Panc1 (cell line): ENCODE data around the gene ZFAND3. TPM values are rescaled to one million over a fixed set of nuclear protein-coding genes. Genes with fewer than 3 reads are reported as not detected.

Experiments used
- ATAC-seq: fragments of 200-7000 bp; cut with Tn5 transposase; 2 replicates; pipeline ENCODE4 v1.9.1; 2020; ENCODE audit warnings: mild to moderate bottlenecking, moderate library complexity
- BruUV-seq: library from RNA; stranded (reverse); fragments of 400-500 nt; replicated peaks from 2 replicates; lab custom pipeline; 2021; lab: Mats Ljungman, UMichigan
- CTCF ChIA-PET: fragments of 300-600 bp; sonication (Branson Sonifier 250); formaldehyde crosslinking; loops from one replicate; lab custom pipeline; 2022; ENCODE audit warnings: antibody characterized with exemption; lab: Charles Lee
- POLR2A ChIA-PET: fragments of 300-600 bp; sonication (Branson Sonifier 250); formaldehyde crosslinking; loops from one replicate; lab custom pipeline; 2022; ENCODE audit warnings: antibody characterized with exemption; lab: Charles Lee
- DNase-seq: peaks from one replicate; pipeline ENCODE4 v3.0.0-alpha.2; 2010; ENCODE audit warnings: low read depth, low spot score
- H3K27ac ChIP-seq: 2 replicates; pipeline ENCODE4 v1.5.1; 2011; ENCODE audit warnings: mild to moderate bottlenecking, low read length, inconsistent platforms
- H3K27me3 ChIP-seq: fragments of 200-500 bp; sonication (Bioruptor generic); 2 replicates; pipeline ENCODE4 v1.6.0; 2014; ENCODE audit warnings: low read length, inconsistent platforms; ENCODE audit not compliant: control insufficient read depth, insufficient read depth
- H3K36me3 ChIP-seq: fragments of 200-500 bp; sonication (Bioruptor generic); 2 replicates; pipeline ENCODE4 v1.5.1; 2014; ENCODE audit warnings: inconsistent platforms, mild to moderate bottlenecking, low read length, moderate library complexity; ENCODE audit not compliant: control insufficient read depth, insufficient read depth
- H3K4me1 ChIP-seq: 2 replicates; pipeline ENCODE4 v1.5.1; 2011; ENCODE audit warnings: inconsistent platforms, mild to moderate bottlenecking, low read length, moderate library complexity; ENCODE audit not compliant: control insufficient read depth, insufficient read depth
- H3K4me3 ChIP-seq, 2 experiments: 2 replicates each; pipeline ENCODE4 v1.5.1; 2011 to 2012; ENCODE audit warnings: low read depth in 2 of 2, low read length in 2 of 2, mild to moderate bottlenecking in 2 of 2, inconsistent platforms in 1 of 2, moderate library complexity in 1 of 2
- H3K9me3 ChIP-seq: fragments of 200-500 bp; sonication (Bioruptor generic); 2 replicates; pipeline ENCODE4 v1.5.1; 2014; ENCODE audit warnings: low read depth, mild to moderate bottlenecking, inconsistent platforms, low read length, moderate library complexity; ENCODE audit not compliant: control insufficient read depth, insufficient read depth
- CTCF ChIP-seq: fragments of 450-650 bp; IDR thresholded peaks from 2 replicates; pipeline ENCODE4 v1.5.1; 2017; ENCODE audit warnings: mild to moderate bottlenecking
- POLR2AphosphoS5 ChIP-seq: IDR thresholded peaks from 2 replicates; pipeline ENCODE4 v1.6.1; 2012; ENCODE audit warnings: mild to moderate bottlenecking, low read depth, low read length, moderate library complexity
- SIN3A ChIP-seq: IDR thresholded peaks from 2 replicates; pipeline ENCODE4 v1.6.1; 2012; ENCODE audit warnings: low read depth, mild to moderate bottlenecking, low read length, moderate library complexity, borderline replicate concordance; ENCODE audit not compliant: insufficient read depth
- TCF7L2 ChIP-seq: IDR thresholded peaks from 2 replicates; pipeline ENCODE4 v1.6.1; 2011; ENCODE audit warnings: mild to moderate bottlenecking, low read depth, low read length, inconsistent platforms
- in situ Hi-C: cut with HindIII; loops from 2 replicates; pipeline ENCODE4 v1.10.0; 2016; ENCODE audit warnings: low sequenced_read_pairs, low pct_unique_long_range_greater_than_20kb
- intact Hi-C: fragments of 100-400 bp; cut with micrococcal nuclease; formaldehyde crosslinking; loops from one replicate; pipeline ENCODE4 v1.10.0; 2022; ENCODE audit not compliant: unreplicated experiment
- total RNA-seq: library from RNA; stranded (reverse); gene quantifications from one replicate; pipeline ENCODE4 v1.2.1, GENCODE V29; 2021; ENCODE audit not compliant: unreplicated experiment
- TF ChIP-seq, protein P1 (sequence below), 2 experiments: IDR thresholded peaks; 2 replicates each; pipeline ENCODE4 v1.6.1; 2011 to 2012; ENCODE audit warnings: low read depth in 2 of 2, control low read depth in 1 of 2, low read length in 1 of 2, mild to moderate bottlenecking in 1 of 2, moderate library complexity in 1 of 2; ENCODE audit not compliant: insufficient read depth in 1 of 2

The ZFAND3 gene
- total RNA-seq, 1 experiment from 2014 or later, result 95.9 TPM

- Histone ChIP-seq H3K27me3 (no peaks in the 10 kb centered on the region), H3K4me1 (no peaks in the 10 kb centered on the region), H3K9me3 (no peaks in the 10 kb centered on the region), H3K4me3 (no peak overlapping the region), H3K36me3 (no peaks in the 10 kb centered on the region), H3K27ac (no peak overlapping the region)
- intact Hi-C loops (no loop called here), in situ Hi-C loops (no loop called here)
- BruUV-seq, result no TSS peak
- ChIA-PET POLR2A (no interaction called here), CTCF (no interaction called here)
- DNase-seq, result no peak
- TF ChIP-seq SIN3A (no peak), POLR2AphosphoS5 (no peak), CTCF (no peak), TCF7L2 (no peak)
- TF ChIP-seq, protein P1, sequence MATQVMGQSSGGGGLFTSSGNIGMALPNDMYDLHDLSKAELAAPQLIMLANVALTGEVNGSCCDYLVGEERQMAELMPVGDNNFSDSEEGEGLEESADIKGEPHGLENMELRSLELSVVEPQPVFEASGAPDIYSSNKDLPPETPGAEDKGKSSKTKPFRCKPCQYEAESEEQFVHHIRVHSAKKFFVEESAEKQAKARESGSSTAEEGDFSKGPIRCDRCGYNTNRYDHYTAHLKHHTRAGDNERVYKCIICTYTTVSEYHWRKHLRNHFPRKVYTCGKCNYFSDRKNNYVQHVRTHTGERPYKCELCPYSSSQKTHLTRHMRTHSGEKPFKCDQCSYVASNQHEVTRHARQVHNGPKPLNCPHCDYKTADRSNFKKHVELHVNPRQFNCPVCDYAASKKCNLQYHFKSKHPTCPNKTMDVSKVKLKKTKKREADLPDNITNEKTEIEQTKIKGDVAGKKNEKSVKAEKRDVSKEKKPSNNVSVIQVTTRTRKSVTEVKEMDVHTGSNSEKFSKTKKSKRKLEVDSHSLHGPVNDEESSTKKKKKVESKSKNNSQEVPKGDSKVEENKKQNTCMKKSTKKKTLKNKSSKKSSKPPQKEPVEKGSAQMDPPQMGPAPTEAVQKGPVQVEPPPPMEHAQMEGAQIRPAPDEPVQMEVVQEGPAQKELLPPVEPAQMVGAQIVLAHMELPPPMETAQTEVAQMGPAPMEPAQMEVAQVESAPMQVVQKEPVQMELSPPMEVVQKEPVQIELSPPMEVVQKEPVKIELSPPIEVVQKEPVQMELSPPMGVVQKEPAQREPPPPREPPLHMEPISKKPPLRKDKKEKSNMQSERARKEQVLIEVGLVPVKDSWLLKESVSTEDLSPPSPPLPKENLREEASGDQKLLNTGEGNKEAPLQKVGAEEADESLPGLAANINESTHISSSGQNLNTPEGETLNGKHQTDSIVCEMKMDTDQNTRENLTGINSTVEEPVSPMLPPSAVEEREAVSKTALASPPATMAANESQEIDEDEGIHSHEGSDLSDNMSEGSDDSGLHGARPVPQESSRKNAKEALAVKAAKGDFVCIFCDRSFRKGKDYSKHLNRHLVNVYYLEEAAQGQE (IDR thresholded peaks at IDR 0.05; ENCODE audit: insufficient read depth in 1 of 2, low read depth in 2 of 2, low read length in 1 of 2), result no peak
- ATAC-seq, result no peak
These were observed 315.2 kb downstream of the ZFAND3 start for GRCh38 chr6:38134704-38135088.

DNA sequence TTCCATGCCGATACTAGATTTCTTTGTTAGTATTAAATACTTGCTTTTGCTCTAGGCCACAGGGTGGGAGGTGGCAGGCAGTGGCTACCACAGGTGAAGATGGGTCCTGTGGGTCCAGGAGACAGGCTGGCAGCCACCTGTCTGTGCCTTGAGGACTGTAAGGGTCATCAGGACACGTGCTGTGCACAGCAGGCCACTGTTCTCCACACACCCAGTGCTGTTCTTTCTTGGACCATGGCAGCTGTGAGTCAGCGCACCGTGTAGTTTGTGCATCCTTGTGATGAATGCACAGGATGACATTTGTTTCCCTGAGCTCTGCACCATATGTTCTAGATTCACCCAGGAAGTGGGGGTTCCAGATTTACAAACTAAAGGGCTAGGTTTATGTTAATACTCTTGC, 317.0 kb downstream of the ZFAND3 start:
- Histone ChIP-seq H3K27me3 (no peaks in the 10 kb centered on the region), H3K27ac (no peak overlapping the region), H3K4me1 (no peaks in the 10 kb centered on the region), H3K4me3 (no peak overlapping the region), H3K9me3 (no peaks in the 10 kb centered on the region), H3K36me3 (no peaks in the 10 kb centered on the region)
- DNase-seq (no peak), ATAC-seq (no peak; the same call in 1 of the 2 replicates)
- intact Hi-C loops, result no loop called here
- ChIA-PET POLR2A (no interaction called here), CTCF (no interaction called here)
- in situ Hi-C loops, result no loop called here
- TF ChIP-seq POLR2AphosphoS5 (no peak), TCF7L2 (no peak), CTCF (no peak), SIN3A (no peak)
- TF ChIP-seq, protein P1 (IDR thresholded peaks at IDR 0.05; ENCODE audit: insufficient read depth in 1 of 2, low read depth in 2 of 2, low read length in 1 of 2), result no peak
- no TSS peak for BruUV-seq
